ENCODE data around the gene SLC46A2. TPM values are rescaled to one million over a fixed set of nuclear protein-coding genes. Genes with fewer than 3 reads are reported as not detected.

Gene SLC46A2, protein sequence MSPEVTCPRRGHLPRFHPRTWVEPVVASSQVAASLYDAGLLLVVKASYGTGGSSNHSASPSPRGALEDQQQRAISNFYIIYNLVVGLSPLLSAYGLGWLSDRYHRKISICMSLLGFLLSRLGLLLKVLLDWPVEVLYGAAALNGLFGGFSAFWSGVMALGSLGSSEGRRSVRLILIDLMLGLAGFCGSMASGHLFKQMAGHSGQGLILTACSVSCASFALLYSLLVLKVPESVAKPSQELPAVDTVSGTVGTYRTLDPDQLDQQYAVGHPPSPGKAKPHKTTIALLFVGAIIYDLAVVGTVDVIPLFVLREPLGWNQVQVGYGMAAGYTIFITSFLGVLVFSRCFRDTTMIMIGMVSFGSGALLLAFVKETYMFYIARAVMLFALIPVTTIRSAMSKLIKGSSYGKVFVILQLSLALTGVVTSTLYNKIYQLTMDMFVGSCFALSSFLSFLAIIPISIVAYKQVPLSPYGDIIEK
- not detected for total RNA-seq
- polyA plus RNA-seq = under 1 TPM in 1 of 4 donors, not detected in 3; 0.11 TPM

DNA sequence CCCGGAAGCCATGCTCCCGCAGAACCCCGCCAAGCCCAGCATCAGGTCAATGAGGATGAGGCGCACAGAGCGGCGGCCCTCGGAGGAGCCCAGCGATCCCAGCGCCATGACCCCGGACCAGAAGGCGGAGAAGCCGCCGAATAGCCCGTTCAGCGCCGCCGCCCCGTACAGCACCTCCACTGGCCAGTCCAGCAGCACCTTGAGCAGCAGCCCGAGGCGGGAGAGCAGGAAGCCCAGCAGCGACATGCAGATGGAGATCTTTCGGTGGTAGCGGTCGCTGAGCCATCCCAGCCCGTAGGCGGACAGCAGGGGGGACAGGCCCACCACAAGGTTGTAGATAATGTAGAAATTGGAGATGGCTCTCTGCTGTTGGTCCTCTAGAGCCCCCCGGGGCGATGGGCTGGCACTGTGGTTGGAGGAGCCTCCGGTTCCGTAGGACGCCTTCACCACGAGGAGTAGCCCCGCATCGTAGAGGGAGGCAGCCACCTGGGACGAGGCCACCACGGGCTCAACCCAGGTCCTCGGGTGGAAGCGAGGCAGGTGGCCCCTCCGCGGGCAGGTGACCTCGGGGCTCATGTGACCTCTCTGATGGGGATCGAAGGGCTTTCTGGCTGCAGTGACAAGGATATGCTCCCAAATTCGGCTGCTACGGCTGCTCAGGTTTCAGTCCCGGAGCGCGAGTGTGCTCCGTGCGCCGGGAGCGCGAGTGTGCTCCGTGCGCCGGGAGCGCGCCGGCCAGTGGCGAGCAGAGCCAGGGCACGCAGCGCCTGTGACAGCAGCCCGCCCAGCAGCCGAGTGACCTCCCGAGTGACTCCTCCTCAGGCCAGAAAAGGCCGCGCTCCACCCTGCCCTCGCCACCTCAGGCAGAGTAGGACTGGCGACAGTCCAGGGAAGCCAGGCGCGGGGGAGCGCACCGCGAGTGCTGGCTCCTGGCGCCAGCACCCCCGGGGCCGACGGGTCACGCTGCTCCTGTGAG, at the start of gene SLC46A2:
TSS of gene SLC46A2 (minus strand) at position 771 of the 976 bp plus-strand sequence. CDS start at position 576, 195 bp downstream.
- Histone ChIP-seq H3K9me3 (ENCODE audit: control insufficient read depth in 2 of 2, low read length in 2 of 2) (no peaks in the 10 kb centered on the region), H3K4me1 (ENCODE audit: control insufficient read depth, insufficient read depth, low read length, poor library complexity, severe bottlenecking) (no peaks in the 10 kb centered on the region), H3K36me3 (ENCODE audit: control insufficient read depth, insufficient read depth, low read length) (no peaks in the 10 kb centered on the region), H3K27ac (ENCODE audit: insufficient read depth, low read length, poor library complexity, severe bottlenecking) (no peak within 1 kb of the TSS), H3K4me3 (ENCODE audit: low read depth, low read length) (no peak within 1 kb of the TSS), H3K27me3 (ENCODE audit: control insufficient read depth, insufficient read depth, low read length) (peaks cover 9% of the 10 kb centered on the region)
- ATAC-seq (ENCODE audit: low read depth in 2 of 2) (peak in 1 of 2 donors; percentile 14), DNase-seq (no peak)
- no peaks in the 10 kb centered on the region for H3K4me1 Mint-ChIP-seq
- no peak within 1 kb of the TSS for H3K27ac Mint-ChIP-seq
- peaks cover 32% of the 10 kb centered on the region for H3K27me3 Mint-ChIP-seq
- peaks cover 0 to 3% (median 0%) of the 10 kb centered on the region in 7 donors for H3K9me3 Mint-ChIP-seq
- H3K4me3 Mint-ChIP-seq = no peak within 1 kb of the TSS
- no peaks in the 10 kb centered on the region for H3K36me3 Mint-ChIP-seq

DNA sequence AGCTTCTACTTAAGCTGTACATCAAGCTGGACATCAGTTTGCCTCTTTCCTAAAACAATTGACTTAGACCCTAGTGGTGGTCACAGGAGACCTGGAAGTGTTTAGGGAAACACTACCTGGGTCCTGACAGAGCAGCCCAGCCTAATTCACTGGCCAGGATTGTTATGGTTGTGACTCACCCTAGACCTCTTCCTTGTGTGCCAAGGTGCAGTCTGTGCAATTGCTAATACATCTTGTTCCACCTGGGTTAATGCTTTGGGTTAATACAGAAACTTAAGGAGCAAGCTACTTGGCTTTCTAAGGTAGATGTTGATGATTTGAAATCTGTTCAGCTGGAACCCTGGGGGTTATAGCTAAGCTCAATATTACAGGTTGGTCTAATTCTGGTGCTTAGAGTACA, 48.7 kb upstream of the SLC46A2 start:
- no peaks in the 10 kb centered on the region for H3K9me3 ChIP-seq (ENCODE audit: control insufficient read depth in 2 of 2, low read length in 2 of 2)
- ATAC-seq (ENCODE audit: low read depth in 2 of 2) = no peak
- no peak overlapping the region for H3K27ac Mint-ChIP-seq
- no peak overlapping the region for H3K4me3 Mint-ChIP-seq
- no peaks in the 10 kb centered on the region for H3K4me1 Mint-ChIP-seq
- H3K4me3 ChIP-seq (ENCODE audit: low read depth, low read length) = no peak overlapping the region
- DNase-seq = no peak
- no peaks in the 10 kb centered on the region for H3K36me3 Mint-ChIP-seq
- H3K27me3 ChIP-seq (ENCODE audit: control insufficient read depth, insufficient read depth, low read length) = peaks cover 3% of the 10 kb centered on the region
- H3K36me3 ChIP-seq (ENCODE audit: control insufficient read depth, insufficient read depth, low read length) = no peaks in the 10 kb centered on the region
- peaks cover 0 to 5% (median 0%) of the 10 kb centered on the region in 7 donors for H3K9me3 Mint-ChIP-seq
- no peak overlapping the region for H3K27ac ChIP-seq (ENCODE audit: insufficient read depth, low read length, poor library complexity, severe bottlenecking)
- H3K27me3 Mint-ChIP-seq = peaks cover 5% of the 10 kb centered on the region
- no peaks in the 10 kb centered on the region for H3K4me1 ChIP-seq (ENCODE audit: control insufficient read depth, insufficient read depth, low read length, poor library complexity, severe bottlenecking)

DNA sequence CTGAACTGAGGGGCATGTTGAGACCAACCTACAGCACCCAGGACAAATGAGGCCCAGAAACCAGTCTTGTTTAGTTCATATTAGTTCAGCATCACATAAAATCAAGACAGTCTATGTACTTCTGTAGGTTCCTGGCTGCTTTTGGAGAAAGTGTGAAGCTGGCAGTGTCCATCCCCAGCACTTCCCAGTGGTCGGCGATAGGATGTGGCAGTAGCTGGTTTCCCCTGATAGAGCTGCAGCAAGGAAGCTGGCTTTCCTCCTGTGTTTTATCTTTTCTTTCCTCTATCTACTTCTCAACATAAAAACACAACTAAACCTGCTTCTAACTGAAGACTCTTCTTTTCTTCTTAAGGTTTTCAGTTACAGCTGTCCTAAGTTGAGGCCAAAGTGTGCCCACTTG, 43.0 kb upstream of the SLC46A2 start:
- H3K9me3 ChIP-seq (ENCODE audit: control insufficient read depth in 2 of 2, low read length in 2 of 2) = no peaks in the 10 kb centered on the region
- no peak for ATAC-seq (ENCODE audit: low read depth in 2 of 2)
- no peaks in the 10 kb centered on the region for H3K36me3 Mint-ChIP-seq
- H3K4me1 Mint-ChIP-seq = no peaks in the 10 kb centered on the region
- H3K4me3 Mint-ChIP-seq = no peak overlapping the region
- peaks cover 7% of the 10 kb centered on the region for H3K27me3 ChIP-seq (ENCODE audit: control insufficient read depth, insufficient read depth, low read length)
- no peaks in the 10 kb centered on the region for H3K4me1 ChIP-seq (ENCODE audit: control insufficient read depth, insufficient read depth, low read length, poor library complexity, severe bottlenecking)
- no peak overlapping the region for H3K27ac Mint-ChIP-seq
- H3K27me3 Mint-ChIP-seq = peaks cover 13% of the 10 kb centered on the region
- H3K9me3 Mint-ChIP-seq = peaks cover 0 to 2% (median 0%) of the 10 kb centered on the region in 7 donors
- no peak overlapping the region for H3K27ac ChIP-seq (ENCODE audit: insufficient read depth, low read length, poor library complexity, severe bottlenecking)
- no peak for DNase-seq
- no peaks in the 10 kb centered on the region for H3K36me3 ChIP-seq (ENCODE audit: control insufficient read depth, insufficient read depth, low read length)
- H3K4me3 ChIP-seq (ENCODE audit: low read depth, low read length) = no peak overlapping the region

DNA sequence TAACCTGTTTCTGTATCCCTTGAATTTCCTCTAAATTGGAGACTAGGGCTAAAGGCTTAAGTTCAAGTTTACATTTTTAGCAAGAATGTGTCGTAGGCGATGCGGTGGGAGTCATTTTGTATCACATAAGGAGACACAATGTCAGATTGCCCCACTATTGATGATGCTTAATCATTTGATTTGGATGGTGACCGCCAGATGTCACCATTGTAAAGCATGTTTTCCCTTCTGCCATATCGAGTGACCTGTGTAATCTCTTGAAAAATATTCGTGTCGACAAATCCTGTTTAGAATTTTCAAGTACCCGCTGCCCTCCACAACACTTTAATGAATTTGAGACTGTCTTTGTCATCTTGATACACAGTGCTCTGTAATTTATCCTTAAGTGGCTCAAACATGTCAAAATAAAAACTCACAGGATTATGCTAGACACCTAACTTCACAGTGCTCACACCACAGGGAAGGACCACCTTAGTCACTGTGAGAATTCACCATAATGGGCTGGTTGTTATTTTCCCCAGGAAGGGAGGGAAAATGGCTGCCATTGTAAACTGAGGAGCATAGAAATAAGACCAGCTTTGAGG, 34.5 kb upstream of the SLC46A2 start:
- Mint-ChIP-seq H3K9me3 (peaks cover 0 to 2% (median 0%) of the 10 kb centered on the region in 7 donors), H3K27ac (no peak overlapping the region), H3K4me3 (no peak overlapping the region), H3K27me3 (peaks cover 28% of the 10 kb centered on the region), H3K4me1 (no peaks in the 10 kb centered on the region), H3K36me3 (no peaks in the 10 kb centered on the region)
- no peak for ATAC-seq (ENCODE audit: low read depth in 2 of 2)
- Histone ChIP-seq H3K27ac (ENCODE audit: insufficient read depth, low read length, poor library complexity, severe bottlenecking) (no peak overlapping the region), H3K27me3 (ENCODE audit: control insufficient read depth, insufficient read depth, low read length) (peaks cover 14% of the 10 kb centered on the region), H3K4me3 (ENCODE audit: low read depth, low read length) (no peak overlapping the region), H3K4me1 (ENCODE audit: control insufficient read depth, insufficient read depth, low read length, poor library complexity, severe bottlenecking) (no peaks in the 10 kb centered on the region), H3K36me3 (ENCODE audit: control insufficient read depth, insufficient read depth, low read length) (no peaks in the 10 kb centered on the region), H3K9me3 (ENCODE audit: control insufficient read depth in 2 of 2, low read length in 2 of 2) (no peaks in the 10 kb centered on the region)
- peak in 1 of 3 donors; percentile 14 for DNase-seq

DNA sequence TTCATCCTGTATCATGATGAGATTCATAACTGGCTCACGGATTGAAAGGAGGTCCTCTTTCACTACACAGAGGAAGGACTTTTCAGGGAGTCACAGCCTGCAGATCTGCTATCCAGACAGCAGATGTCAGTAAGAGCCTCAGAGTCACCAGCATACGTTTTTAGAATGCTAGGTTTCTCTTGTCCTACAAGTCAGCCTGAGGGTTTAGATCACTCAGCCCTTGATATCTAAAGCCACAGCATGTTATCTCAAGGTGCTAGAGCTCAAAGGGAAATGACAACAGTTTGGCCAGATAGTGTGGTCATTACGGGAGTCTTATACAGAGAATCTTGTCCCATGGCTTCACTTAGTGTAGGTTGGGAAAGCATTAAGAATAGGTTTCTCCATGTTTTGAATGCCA, 30.9 kb upstream of the SLC46A2 start:
- no peaks in the 10 kb centered on the region for H3K9me3 Mint-ChIP-seq
- H3K36me3 ChIP-seq (ENCODE audit: control insufficient read depth, insufficient read depth, low read length) = no peaks in the 10 kb centered on the region
- H3K27me3 Mint-ChIP-seq = peaks cover 9% of the 10 kb centered on the region
- DNase-seq (peak in 1 of 3 donors; percentile 25), ATAC-seq (ENCODE audit: low read depth in 2 of 2) (no peak)
- no peak overlapping the region for H3K4me3 Mint-ChIP-seq
- no peaks in the 10 kb centered on the region for H3K4me1 ChIP-seq (ENCODE audit: control insufficient read depth, insufficient read depth, low read length, poor library complexity, severe bottlenecking)
- no peaks in the 10 kb centered on the region for H3K4me1 Mint-ChIP-seq
- no peaks in the 10 kb centered on the region for H3K9me3 ChIP-seq (ENCODE audit: control insufficient read depth in 2 of 2, low read length in 2 of 2)
- H3K36me3 Mint-ChIP-seq = no peaks in the 10 kb centered on the region
- H3K27me3 ChIP-seq (ENCODE audit: control insufficient read depth, insufficient read depth, low read length) = peaks cover 11% of the 10 kb centered on the region
- no peak overlapping the region for H3K27ac Mint-ChIP-seq
- no peak overlapping the region for H3K27ac ChIP-seq (ENCODE audit: insufficient read depth, low read length, poor library complexity, severe bottlenecking)
- no peak overlapping the region for H3K4me3 ChIP-seq (ENCODE audit: low read depth, low read length)

DNA sequence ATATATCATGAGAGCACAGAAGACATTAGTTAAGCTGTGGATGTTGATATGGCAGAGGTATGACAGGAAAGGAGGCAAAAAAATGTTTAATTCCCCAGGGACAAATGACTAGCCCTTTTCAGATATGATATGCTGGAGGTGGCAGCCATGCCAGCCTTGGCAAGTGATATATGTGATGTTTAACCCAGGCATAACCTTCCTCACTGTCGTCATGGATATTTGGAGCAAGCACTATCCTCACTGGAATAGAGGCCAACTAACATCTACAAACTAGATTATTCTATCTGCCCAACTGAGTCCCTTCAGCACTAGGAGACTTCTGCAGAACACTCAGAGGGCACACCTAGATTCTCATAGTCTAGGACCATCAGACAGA, 27.3 kb upstream of the SLC46A2 start:
- ATAC-seq (ENCODE audit: low read depth in 2 of 2) (no peak), DNase-seq (no peak)
- H3K27me3 ChIP-seq (ENCODE audit: control insufficient read depth, insufficient read depth, low read length) = peaks cover 5% of the 10 kb centered on the region
- H3K4me1 Mint-ChIP-seq = no peaks in the 10 kb centered on the region
- H3K36me3 Mint-ChIP-seq = no peaks in the 10 kb centered on the region
- no peak overlapping the region for H3K4me3 Mint-ChIP-seq
- H3K4me1 ChIP-seq (ENCODE audit: control insufficient read depth, insufficient read depth, low read length, poor library complexity, severe bottlenecking) = no peaks in the 10 kb centered on the region
- no peaks in the 10 kb centered on the region for H3K27me3 Mint-ChIP-seq
- H3K9me3 ChIP-seq (ENCODE audit: control insufficient read depth in 2 of 2, low read length in 2 of 2) = no peaks in the 10 kb centered on the region
- H3K36me3 ChIP-seq (ENCODE audit: control insufficient read depth, insufficient read depth, low read length) = no peaks in the 10 kb centered on the region
- H3K27ac ChIP-seq (ENCODE audit: insufficient read depth, low read length, poor library complexity, severe bottlenecking) = no peak overlapping the region
- H3K27ac Mint-ChIP-seq = no peak overlapping the region
- no peak overlapping the region for H3K4me3 ChIP-seq (ENCODE audit: low read depth, low read length)
- H3K9me3 Mint-ChIP-seq = no peaks in the 10 kb centered on the region

DNA sequence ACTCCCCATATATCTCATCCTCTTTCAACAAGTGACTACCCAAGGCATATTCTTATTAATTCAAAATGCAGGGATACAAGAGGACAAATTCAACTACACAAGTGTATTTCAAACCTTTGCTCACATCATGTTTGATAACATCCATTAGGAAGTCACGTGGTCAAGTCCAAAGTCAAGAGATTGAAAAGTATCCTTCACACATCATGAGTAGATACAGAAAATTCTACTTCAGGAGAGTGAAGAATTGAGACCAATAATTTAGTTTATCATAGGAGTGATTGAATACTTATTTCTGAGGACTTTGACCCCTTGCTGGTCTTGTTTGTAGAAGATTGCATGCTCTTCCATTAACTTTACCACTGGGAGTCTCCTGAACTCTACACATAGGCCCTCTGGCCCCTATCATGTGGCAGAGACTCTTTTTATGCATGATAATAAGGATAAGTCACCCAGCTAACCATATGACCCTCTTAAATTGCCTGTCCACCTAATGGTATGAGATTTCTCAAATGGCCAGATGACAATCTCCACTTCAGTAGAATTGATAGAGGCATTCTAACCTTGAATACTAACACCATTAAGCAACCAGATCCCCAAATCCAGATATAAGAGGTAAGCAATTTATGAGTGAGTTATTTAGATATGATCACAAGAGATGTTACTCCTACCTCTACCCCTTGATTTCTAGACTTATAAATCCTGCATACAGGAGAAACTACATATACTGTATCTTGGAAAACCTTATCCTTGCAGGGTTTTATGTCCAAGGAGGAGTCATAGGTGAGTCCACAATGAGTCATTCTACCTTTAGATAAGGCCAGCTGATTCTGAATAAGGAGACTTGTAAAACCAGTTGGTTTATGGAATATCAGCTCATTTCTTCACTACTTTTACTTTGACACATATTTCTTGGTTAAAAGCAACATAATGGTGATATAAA, 26.6 kb upstream of the SLC46A2 start:
- no peak overlapping the region for H3K27ac Mint-ChIP-seq
- DNase-seq = no peak
- Histone ChIP-seq H3K36me3 (ENCODE audit: control insufficient read depth, insufficient read depth, low read length) (no peaks in the 10 kb centered on the region), H3K27me3 (ENCODE audit: control insufficient read depth, insufficient read depth, low read length) (peaks cover 6% of the 10 kb centered on the region), H3K27ac (ENCODE audit: insufficient read depth, low read length, poor library complexity, severe bottlenecking) (no peak overlapping the region), H3K4me3 (ENCODE audit: low read depth, low read length) (no peak overlapping the region), H3K9me3 (ENCODE audit: control insufficient read depth in 2 of 2, low read length in 2 of 2) (no peaks in the 10 kb centered on the region), H3K4me1 (ENCODE audit: control insufficient read depth, insufficient read depth, low read length, poor library complexity, severe bottlenecking) (no peaks in the 10 kb centered on the region)
- no peak for ATAC-seq (ENCODE audit: low read depth in 2 of 2)
- H3K27me3 Mint-ChIP-seq = no peaks in the 10 kb centered on the region
- H3K4me3 Mint-ChIP-seq = no peak overlapping the region
- no peaks in the 10 kb centered on the region for H3K36me3 Mint-ChIP-seq
- no peaks in the 10 kb centered on the region for H3K4me1 Mint-ChIP-seq
- no peaks in the 10 kb centered on the region for H3K9me3 Mint-ChIP-seq
